Vagina (tissue), 2 donors: ENCODE measurements around the gene SLC39A6. TPM values are rescaled to one million over a fixed set of nuclear protein-coding genes. Genes with fewer than 3 reads are reported as not detected.
"Not testable (repeated sequence)": the region's sequence is repeated elsewhere in the genome, so short reads cannot be mapped to it uniquely, and the experiment has no call there.

ENCODE experiments used
- DNase-seq, 2 donors: peaks; one replicate each; pipeline ENCODE4 v3.0.0-alpha.2; 2017; ENCODE audit errors: extremely low spot score in 2 of 2
- H3K27ac ChIP-seq: fragments of 200-600 bp; sonication (generic); one replicate; pipeline ENCODE4 v1.5.1; 2019
- H3K27me3 ChIP-seq: fragments of 200-600 bp; sonication (generic); one replicate; pipeline ENCODE4 v1.5.1; 2019
- H3K36me3 ChIP-seq, 2 donors: fragments of 200-600 bp; sonication (generic); one replicate each; pipeline ENCODE4 v1.5.1; 2017 to 2019
- H3K4me1 ChIP-seq: fragments of 200-600 bp; sonication (generic); one replicate; pipeline ENCODE4 v1.5.1; 2019
- H3K4me3 ChIP-seq, 2 donors: fragments of 200-600 bp; sonication (generic); 1 replicate in 1 of 2; 2 replicates in 1 of 2; pipeline ENCODE4 v1.5.1; 2016 to 2019
- H3K9me3 ChIP-seq: fragments of 200-600 bp; sonication (generic); one replicate; pipeline ENCODE4 v1.5.1; 2019
- CTCF ChIP-seq, 3 experiments: fragments of 450-650 bp in 2 of 3; fragments of 200-600 bp in 1 of 3; sonication (generic) in 1 of 3; IDR thresholded peaks; one replicate each; pipeline ENCODE4 v1.5.1; 2017 to 2019; ENCODE audit warnings: antibody characterized with exemption in 3 of 3, mild to moderate bottlenecking in 2 of 3, moderate library complexity in 2 of 3
- POLR2A ChIP-seq, 2 donors: fragments of 450-650 bp; IDR thresholded peaks; one replicate each; pipeline ENCODE4 v1.6.1; 2017; ENCODE audit warnings: antibody characterized with exemption in 2 of 2, mild to moderate bottlenecking in 2 of 2, moderate library complexity in 2 of 2
- POLR2AphosphoS5 ChIP-seq, 2 donors: sonication (generic); formaldehyde crosslinking; IDR thresholded peaks; one replicate each; pipeline ENCODE4 v1.9.0; 2017; ENCODE audit warnings: antibody characterized with exemption in 2 of 2, mild to moderate bottlenecking in 2 of 2, low read depth in 1 of 2; ENCODE audit not compliant: insufficient read depth in 1 of 2
- intact Hi-C: fragments of 100-400 bp; cut with DNase I; formaldehyde crosslinking; loops from one replicate; pipeline ENCODE4 v1.15.1; 2023
- total RNA-seq: library from RNA; depleted of rRNA; stranded (reverse); fragments of >200 nt; gene quantifications from one replicate; pipeline ENCODE4 v1.2.3, GENCODE V29; 2016

SLC39A6 gene
- total RNA-seq, 1 donor from 2014 or later: 39.3 TPM

- TF ChIP-seq POLR2AphosphoS5 (IDR thresholded peaks at IDR 0.05; ENCODE audit: insufficient read depth in 1 of 2, low read depth in 1 of 2) (no peak), CTCF (IDR thresholded peaks at IDR 0.05) (no peak), POLR2A (IDR thresholded peaks at IDR 0.05) (no peak)
- DNase-seq: no peak
- peaks cover 0 to 11% of the 10 kb centered on the region in 2 donors for H3K36me3 ChIP-seq
- intact Hi-C loops: loop anchor here (5.0 kb wide), 1 partner anchor 334 kb away; no protein-coding TSS in a partner anchor
- H3K27me3 ChIP-seq: no peaks in the 10 kb centered on the region
- H3K9me3 ChIP-seq: no peaks in the 10 kb centered on the region
- H3K4me3 ChIP-seq: no peak overlapping the region
- H3K27ac ChIP-seq: no peak overlapping the region
- H3K4me1 ChIP-seq: peaks cover 33% of the 10 kb centered on the region
Measured at GRCh38 chr18:36126668-36127067, 2.5 kb downstream of the SLC39A6 start.

- H3K9me3 ChIP-seq: no peaks in the 10 kb centered on the region
- DNase-seq: no peak
- H3K27me3 ChIP-seq: no peaks in the 10 kb centered on the region
- TF ChIP-seq CTCF (IDR thresholded peaks at IDR 0.05) (no peak), POLR2A (IDR thresholded peaks at IDR 0.05) (no peak)
- H3K27ac ChIP-seq: no peak overlapping the region
- peaks cover 0 to 19% of the 10 kb centered on the region in 2 donors for H3K36me3 ChIP-seq
- intact Hi-C loops: loop anchor here (5.0 kb wide), 1 partner anchor 333 kb away; no protein-coding TSS in a partner anchor
- peaks cover 17% of the 10 kb centered on the region for H3K4me1 ChIP-seq
- H3K4me3 ChIP-seq: no peak overlapping the region
Measured at GRCh38 chr18:36124841-36125240, 4.3 kb downstream of the SLC39A6 start.

- Histone ChIP-seq H3K4me1 (no peaks in the 10 kb centered on the region), H3K27me3 (no peaks in the 10 kb centered on the region), H3K9me3 (no peaks in the 10 kb centered on the region), H3K36me3 (peaks cover 0 to 30% of the 10 kb centered on the region in 2 donors), H3K4me3 (no peak overlapping the region), H3K27ac (no peak overlapping the region)
- intact Hi-C loops: no loop called here
- TF ChIP-seq CTCF (IDR thresholded peaks at IDR 0.05): no peak
- TF ChIP-seq POLR2AphosphoS5 (IDR thresholded peaks at IDR 0.05; ENCODE audit: insufficient read depth in 1 of 2, low read depth in 1 of 2): no peak
- no peak for TF ChIP-seq POLR2A (IDR thresholded peaks at IDR 0.05)
- DNase-seq: no peak
Measured at GRCh38 chr18:36120297-36120696, 8.8 kb downstream of the SLC39A6 start.

- H3K4me3 ChIP-seq, H3K9me3 ChIP-seq, DNase-seq, intact Hi-C loops, H3K27ac ChIP-seq, H3K27me3 ChIP-seq, H3K4me1 ChIP-seq: not testable (repeated sequence)
- H3K36me3 ChIP-seq: peaks cover 0 to 49% of the 10 kb centered on the region in 2 donors
Measured at GRCh38 chr18:36116771-36117170, 12.4 kb downstream of the SLC39A6 start.

GRCh38 chr18:36114738-36115137 lies 14.4 kb downstream of the SLC39A6 start:
- H3K9me3 ChIP-seq: no peaks in the 10 kb centered on the region
- no peak overlapping the region for H3K27ac ChIP-seq
- no peak for DNase-seq
- intact Hi-C loops: no loop called here
- H3K4me1 ChIP-seq: no peaks in the 10 kb centered on the region
- no peak for TF ChIP-seq CTCF (IDR thresholded peaks at IDR 0.05)
- no peak for TF ChIP-seq POLR2AphosphoS5 (IDR thresholded peaks at IDR 0.05; ENCODE audit: insufficient read depth in 1 of 2, low read depth in 1 of 2)
- no peak for TF ChIP-seq POLR2A (IDR thresholded peaks at IDR 0.05)
- peaks cover 0 to 45% of the 10 kb centered on the region in 2 donors for H3K36me3 ChIP-seq
- no peak overlapping the region for H3K4me3 ChIP-seq
- no peaks in the 10 kb centered on the region for H3K27me3 ChIP-seq

- DNase-seq: no peak
- TF ChIP-seq POLR2A (IDR thresholded peaks at IDR 0.05) (no peak), POLR2AphosphoS5 (IDR thresholded peaks at IDR 0.05; ENCODE audit: insufficient read depth in 1 of 2, low read depth in 1 of 2) (no peak), CTCF (IDR thresholded peaks at IDR 0.05) (no peak)
- Histone ChIP-seq H3K36me3 (peaks cover 0 to 50% of the 10 kb centered on the region in 2 donors), H3K27me3 (no peaks in the 10 kb centered on the region), H3K4me1 (no peaks in the 10 kb centered on the region), H3K4me3 (no peak overlapping the region), H3K27ac (no peak overlapping the region), H3K9me3 (no peaks in the 10 kb centered on the region)
- intact Hi-C loops: no loop called here
Measured at GRCh38 chr18:36114251-36114650, 14.9 kb downstream of the SLC39A6 start.
